A549 (cell line): ENCODE data around the gene SNX30.

ENCODE experiments used
- CEBPB ChIP-seq, 2 experiments: fragments of >200 bp in 1 of 2; sonication (Bioruptor Twin) in 1 of 2; formaldehyde crosslinking in 1 of 2; IDR thresholded peaks; 2 replicates each; pipeline ENCODE4 v1.6.1; 2012 to 2016
- HEYL ChIP-seq: fragments of 250-450 bp; sonication (Bioruptor Pico); IDR thresholded peaks from 2 replicates; pipeline ENCODE4 v1.8.0; 2021; ENCODE audit warnings: mild to moderate bottlenecking, moderate library complexity
- NR3C1 ChIP-seq: fragments of >200 bp; sonication (Bioruptor Twin); formaldehyde crosslinking; IDR thresholded peaks from 3 replicates; pipeline ENCODE4 v1.6.1; 2017
- PHF8 ChIP-seq: fragments of 200-600 bp; sonication (generic); IDR thresholded peaks from 2 replicates; pipeline ENCODE4 v1.6.1; 2016; ENCODE audit warnings: low read depth, mild to moderate bottlenecking, antibody characterized with exemption, moderate library complexity, borderline replicate concordance
- POLR2A ChIP-seq: IDR thresholded peaks from 2 replicates; pipeline ENCODE4 v1.6.1; 2012; ENCODE audit warnings: mild to moderate bottlenecking, low read length
- RAD21 ChIP-seq, 2 experiments: fragments of >200 bp in 1 of 2; sonication (Bioruptor Twin) in 1 of 2; formaldehyde crosslinking in 1 of 2; IDR thresholded peaks in 1 of 2; conservative IDR thresholded peaks in 1 of 2; 2 replicates in 1 of 2; 3 replicates in 1 of 2; pipeline ENCODE4 v1.6.1; 2012 to 2018; ENCODE audit warnings: inconsistent platforms in 1 of 2
- RCOR1 ChIP-seq: fragments of 150-350 bp; IDR thresholded peaks from 2 replicates; pipeline ENCODE4 v1.6.1; 2014; ENCODE audit warnings: antibody characterized with exemption, low read length, low read depth
- RFX5 ChIP-seq: fragments of 450-650 bp; IDR thresholded peaks from 2 replicates; pipeline ENCODE4 v1.7.1; 2014; ENCODE audit warnings: antibody characterized with exemption, mild to moderate bottlenecking, moderate library complexity
- TFCP2L1 ChIP-seq: fragments of 250-450 bp; sonication (Bioruptor Pico); IDR thresholded peaks from 2 replicates; pipeline ENCODE4 v1.5.0; 2021; ENCODE audit warnings: mild to moderate bottlenecking
- ZFP36 ChIP-seq: fragments of 450-650 bp; IDR thresholded peaks from 2 replicates; pipeline ENCODE4 v1.6.1; 2014; ENCODE audit warnings: borderline replicate concordance; ENCODE audit not compliant: partially characterized antibody
- TF ChIP-seq, protein P1 (sequence below): fragments of >200 bp; sonication (Bioruptor Twin); formaldehyde crosslinking; IDR thresholded peaks from 3 replicates; pipeline ENCODE4 v1.5.1; 2016
- TF ChIP-seq, protein P2 (sequence below): fragments of 450-650 bp; IDR thresholded peaks from 2 replicates; pipeline ENCODE4 v1.6.1; 2014; ENCODE audit warnings: antibody characterized with exemption
- TF ChIP-seq, protein P3 (sequence below): IDR thresholded peaks from 2 replicates; pipeline ENCODE4 v1.6.1; 2012
- TF ChIP-seq, protein P4 (sequence below): fragments of 200-600 bp; sonication (generic); IDR thresholded peaks from 2 replicates; pipeline ENCODE4 v1.6.1; 2016; ENCODE audit warnings: antibody characterized with exemption, mild to moderate bottlenecking, moderate library complexity

DNA sequence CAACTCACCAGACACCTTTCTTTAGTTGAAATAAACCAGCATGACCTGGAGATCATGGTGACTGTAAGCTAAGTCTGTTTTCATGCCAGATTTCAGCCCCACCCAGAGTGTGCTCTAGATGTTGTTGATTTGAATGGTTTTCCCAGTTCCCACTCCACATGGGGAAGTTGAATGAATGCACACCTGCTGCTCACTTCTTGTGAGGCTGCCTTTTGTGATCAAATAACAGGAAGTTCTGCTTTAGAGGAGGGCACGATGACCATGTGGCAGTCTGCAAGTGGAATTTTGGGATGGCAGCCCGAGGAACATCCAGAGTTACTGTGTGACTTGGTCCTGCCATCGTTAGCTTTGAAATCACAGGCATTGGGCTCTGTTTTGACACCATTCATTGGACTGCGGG is 121.5 kb downstream of the SNX30 start:
- TF ChIP-seq, protein P1, sequence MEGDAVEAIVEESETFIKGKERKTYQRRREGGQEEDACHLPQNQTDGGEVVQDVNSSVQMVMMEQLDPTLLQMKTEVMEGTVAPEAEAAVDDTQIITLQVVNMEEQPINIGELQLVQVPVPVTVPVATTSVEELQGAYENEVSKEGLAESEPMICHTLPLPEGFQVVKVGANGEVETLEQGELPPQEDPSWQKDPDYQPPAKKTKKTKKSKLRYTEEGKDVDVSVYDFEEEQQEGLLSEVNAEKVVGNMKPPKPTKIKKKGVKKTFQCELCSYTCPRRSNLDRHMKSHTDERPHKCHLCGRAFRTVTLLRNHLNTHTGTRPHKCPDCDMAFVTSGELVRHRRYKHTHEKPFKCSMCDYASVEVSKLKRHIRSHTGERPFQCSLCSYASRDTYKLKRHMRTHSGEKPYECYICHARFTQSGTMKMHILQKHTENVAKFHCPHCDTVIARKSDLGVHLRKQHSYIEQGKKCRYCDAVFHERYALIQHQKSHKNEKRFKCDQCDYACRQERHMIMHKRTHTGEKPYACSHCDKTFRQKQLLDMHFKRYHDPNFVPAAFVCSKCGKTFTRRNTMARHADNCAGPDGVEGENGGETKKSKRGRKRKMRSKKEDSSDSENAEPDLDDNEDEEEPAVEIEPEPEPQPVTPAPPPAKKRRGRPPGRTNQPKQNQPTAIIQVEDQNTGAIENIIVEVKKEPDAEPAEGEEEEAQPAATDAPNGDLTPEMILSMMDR = no peak
- TF ChIP-seq, protein P2, sequence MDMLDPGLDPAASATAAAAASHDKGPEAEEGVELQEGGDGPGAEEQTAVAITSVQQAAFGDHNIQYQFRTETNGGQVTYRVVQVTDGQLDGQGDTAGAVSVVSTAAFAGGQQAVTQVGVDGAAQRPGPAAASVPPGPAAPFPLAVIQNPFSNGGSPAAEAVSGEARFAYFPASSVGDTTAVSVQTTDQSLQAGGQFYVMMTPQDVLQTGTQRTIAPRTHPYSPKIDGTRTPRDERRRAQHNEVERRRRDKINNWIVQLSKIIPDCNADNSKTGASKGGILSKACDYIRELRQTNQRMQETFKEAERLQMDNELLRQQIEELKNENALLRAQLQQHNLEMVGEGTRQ = no peak
- TF ChIP-seq TFCP2L1 (CRISPR knock-in tag) = no peak
- TF ChIP-seq PHF8 = no peak
- TF ChIP-seq, protein P3, sequence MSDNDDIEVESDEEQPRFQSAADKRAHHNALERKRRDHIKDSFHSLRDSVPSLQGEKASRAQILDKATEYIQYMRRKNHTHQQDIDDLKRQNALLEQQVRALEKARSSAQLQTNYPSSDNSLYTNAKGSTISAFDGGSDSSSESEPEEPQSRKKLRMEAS = no peak
- TF ChIP-seq POLR2A = no peak
- no peak for TF ChIP-seq RAD21 (conservative IDR thresholded peaks at IDR 0.05 in 1 of 2, IDR thresholded peaks at IDR 0.05 in 1 of 2)
- TF ChIP-seq HEYL (CRISPR knock-in tag) = no peak
- TF ChIP-seq ZFP36 = no peak
- no peak for TF ChIP-seq CEBPB (IDR thresholded peaks at IDR 0.05)
- TF ChIP-seq, protein P4, sequence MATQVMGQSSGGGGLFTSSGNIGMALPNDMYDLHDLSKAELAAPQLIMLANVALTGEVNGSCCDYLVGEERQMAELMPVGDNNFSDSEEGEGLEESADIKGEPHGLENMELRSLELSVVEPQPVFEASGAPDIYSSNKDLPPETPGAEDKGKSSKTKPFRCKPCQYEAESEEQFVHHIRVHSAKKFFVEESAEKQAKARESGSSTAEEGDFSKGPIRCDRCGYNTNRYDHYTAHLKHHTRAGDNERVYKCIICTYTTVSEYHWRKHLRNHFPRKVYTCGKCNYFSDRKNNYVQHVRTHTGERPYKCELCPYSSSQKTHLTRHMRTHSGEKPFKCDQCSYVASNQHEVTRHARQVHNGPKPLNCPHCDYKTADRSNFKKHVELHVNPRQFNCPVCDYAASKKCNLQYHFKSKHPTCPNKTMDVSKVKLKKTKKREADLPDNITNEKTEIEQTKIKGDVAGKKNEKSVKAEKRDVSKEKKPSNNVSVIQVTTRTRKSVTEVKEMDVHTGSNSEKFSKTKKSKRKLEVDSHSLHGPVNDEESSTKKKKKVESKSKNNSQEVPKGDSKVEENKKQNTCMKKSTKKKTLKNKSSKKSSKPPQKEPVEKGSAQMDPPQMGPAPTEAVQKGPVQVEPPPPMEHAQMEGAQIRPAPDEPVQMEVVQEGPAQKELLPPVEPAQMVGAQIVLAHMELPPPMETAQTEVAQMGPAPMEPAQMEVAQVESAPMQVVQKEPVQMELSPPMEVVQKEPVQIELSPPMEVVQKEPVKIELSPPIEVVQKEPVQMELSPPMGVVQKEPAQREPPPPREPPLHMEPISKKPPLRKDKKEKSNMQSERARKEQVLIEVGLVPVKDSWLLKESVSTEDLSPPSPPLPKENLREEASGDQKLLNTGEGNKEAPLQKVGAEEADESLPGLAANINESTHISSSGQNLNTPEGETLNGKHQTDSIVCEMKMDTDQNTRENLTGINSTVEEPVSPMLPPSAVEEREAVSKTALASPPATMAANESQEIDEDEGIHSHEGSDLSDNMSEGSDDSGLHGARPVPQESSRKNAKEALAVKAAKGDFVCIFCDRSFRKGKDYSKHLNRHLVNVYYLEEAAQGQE = no peak
- TF ChIP-seq NR3C1 = no peak
- TF ChIP-seq RCOR1 = no peak
- no peak for TF ChIP-seq RFX5
